AML-193 (cell line): ENCODE measurements around the gene TMSB10.

ENCODE experiments used
- DNase-seq, 2 experiments: peaks; one replicate each; lab custom pipeline; 2025; lab: John Stamatoyannopoulos, UW

The TMSB10 gene

GRCh38 chr2:84880395-84880644, 25.1 kb upstream of the TMSB10 start:
- no peak for DNase-seq

DNA sequence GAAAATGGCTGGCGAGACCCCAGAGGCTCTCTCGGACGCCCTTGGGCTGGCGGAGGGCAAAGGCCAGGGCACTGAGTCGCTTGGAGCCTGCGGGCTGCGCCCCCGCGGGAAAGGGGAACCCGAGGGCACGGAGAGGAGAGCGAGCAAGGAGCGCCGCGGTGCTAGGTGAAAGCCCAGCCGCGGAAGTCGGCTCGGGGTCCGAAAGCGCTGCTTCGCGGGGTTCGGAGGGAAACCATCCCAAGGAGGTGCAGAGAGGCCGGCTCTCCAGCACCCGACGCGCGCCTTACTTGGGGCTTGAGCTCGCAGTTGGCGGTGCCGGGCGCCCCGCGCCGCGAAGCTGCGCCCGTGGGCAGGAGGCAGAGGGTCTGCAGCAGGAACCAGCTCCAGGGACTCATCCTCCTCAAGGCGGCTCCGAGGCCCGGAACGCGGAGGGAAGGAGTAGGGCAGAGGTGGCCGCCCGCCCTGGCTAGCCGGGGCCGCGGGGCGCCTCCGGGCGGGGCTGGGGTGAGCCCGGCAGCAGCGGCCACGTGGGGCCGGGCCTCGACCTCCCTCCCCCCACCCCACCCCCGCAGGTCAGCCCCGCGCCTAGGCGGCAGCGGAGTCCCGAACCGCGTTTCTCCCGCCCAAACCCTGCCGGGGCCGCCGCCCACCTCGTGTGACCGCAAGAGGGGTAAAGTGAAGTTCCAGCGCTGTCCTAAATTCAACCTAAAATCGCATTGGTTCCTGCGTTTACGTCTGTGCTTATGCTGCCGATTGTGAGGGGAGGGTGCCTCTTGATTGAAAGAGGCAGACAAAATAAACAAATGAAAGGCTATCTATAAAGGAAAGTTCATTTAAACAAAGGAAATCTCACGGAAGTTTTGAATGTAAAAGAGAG, 24.6 kb upstream of the TMSB10 start, which contains the start of gene TRABD2A:
TRABD2A (minus strand) TSS at position 440 of the 877 bp plus-strand sequence; CDS start at position 395, 45 bp downstream.
- DNase-seq: peak in 1 of 2 experiments; percentile 24

- peak; percentile 71 to 83 for DNase-seq
Observed at GRCh38 chr2:84881581-84882413, 23.7 kb upstream of the TMSB10 start.

DNA sequence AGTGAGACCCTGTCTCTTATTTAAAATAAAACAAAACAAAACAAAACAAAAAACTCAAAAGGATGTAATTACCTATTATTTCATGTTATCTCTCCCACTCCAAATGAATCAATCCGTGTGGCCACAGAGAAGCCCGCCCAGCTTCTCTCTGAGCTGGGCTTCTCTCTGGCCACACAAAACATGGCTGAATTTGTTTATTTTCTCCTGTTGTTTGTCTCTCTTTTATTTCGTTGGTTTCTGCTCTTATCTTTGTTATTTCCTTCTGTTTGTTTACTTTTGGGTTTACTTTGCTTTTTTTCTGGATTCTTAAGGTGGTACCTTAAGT, 23.1 kb upstream of the TMSB10 start:
- DNase-seq: no peak

DNA sequence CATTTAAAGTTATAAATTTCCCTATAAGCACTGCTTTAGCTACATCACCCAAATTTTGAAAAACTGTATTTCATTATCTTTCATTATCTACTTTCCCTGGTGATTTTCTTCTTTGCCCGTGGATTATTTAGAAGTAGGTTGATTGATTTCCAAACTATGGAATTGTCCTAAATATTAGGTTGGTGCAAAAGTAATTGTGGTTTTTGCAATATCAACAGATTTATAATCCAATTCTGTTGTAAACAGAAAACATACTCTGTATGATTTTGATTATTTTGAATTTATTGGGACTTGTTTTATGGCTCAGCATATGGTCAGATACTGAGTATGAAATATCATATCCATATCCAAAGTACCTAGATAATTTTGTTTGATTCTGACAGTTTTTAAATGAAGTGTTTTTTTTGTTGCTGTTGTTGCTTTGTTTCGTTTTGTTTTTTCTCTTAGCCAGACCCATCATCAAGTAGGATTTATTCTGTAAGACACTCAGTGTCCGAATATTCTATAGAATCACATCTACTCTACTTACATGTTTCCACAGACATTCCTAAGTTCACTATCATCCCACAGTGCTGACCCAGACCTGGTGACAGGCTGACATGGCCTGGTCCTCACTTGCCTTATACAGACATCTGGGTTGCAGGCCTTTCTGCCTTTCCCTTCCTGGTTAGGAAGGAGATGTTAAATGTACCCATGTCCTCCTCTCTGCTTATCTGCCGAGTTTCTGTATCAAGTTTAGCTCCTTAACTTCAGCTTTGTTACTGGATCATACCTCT, 22.5 kb upstream of the TMSB10 start:
- DNase-seq: no peak

DNA sequence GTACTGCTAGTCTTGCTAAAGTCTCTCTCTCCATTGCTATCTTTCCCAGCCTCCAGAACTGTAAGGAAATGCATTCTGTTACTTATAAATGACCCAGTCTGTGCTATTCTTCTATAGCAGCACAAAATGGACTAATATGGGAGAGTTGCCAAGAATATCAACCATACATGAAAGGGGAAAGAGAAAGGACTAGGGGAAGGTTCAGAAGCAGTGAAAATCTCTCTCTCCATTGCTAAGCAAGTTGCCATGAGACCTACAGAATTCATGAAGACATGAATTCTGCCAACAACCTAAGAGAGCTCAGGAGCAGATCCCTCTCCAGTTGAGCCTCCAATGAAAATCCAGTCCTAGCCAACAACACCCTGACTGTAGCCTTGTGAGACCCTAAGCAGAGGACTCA, 21.0 kb upstream of the TMSB10 start:
- DNase-seq: no peak

GRCh38 chr2:84885111-84885510, 20.3 kb upstream of the TMSB10 start:
- no peak for DNase-seq

DNA sequence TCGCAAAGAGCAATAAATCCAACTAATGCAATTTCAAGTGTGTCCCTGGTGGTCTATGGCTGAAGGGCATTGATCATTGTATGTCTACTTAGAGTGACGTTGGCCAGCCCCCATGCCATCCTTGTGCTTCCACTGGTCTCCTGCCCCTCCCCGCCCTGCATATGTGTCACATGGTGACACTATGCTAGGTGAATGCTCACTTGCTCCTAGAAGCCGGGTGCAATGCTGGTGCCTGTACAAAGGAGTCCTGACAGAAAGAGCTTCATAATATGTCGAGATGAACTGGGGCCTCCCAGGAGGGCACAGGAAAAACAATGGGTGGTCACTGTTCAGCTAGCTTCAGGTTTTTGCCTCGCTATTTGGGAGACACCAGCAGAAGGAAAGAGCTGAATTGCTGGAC, 18.7 kb upstream of the TMSB10 start:
- no peak for DNase-seq

GRCh38 chr2:84888401-84889276, 16.8 kb upstream of the TMSB10 start:
- DNase-seq: peak; percentile 95

DNA sequence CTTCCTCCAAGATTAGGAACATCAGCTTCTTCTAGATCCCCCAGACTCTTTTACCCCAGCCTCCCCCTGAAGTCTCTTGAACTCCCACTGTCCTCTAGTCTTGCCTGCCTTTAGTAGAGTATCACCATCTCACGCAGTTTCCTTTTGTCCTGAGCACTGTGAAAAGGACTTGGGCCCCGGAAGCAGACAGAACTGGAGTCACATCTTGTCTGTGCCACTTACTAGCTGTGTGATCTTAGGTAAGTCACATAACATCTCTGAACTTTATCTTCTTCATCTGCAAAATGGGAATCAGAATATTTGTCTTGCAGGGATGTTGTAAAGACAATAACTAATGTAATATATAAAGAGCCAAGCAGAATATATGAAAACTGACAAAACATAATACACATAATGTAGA, 16.1 kb upstream of the TMSB10 start:
- no peak for DNase-seq

DNA sequence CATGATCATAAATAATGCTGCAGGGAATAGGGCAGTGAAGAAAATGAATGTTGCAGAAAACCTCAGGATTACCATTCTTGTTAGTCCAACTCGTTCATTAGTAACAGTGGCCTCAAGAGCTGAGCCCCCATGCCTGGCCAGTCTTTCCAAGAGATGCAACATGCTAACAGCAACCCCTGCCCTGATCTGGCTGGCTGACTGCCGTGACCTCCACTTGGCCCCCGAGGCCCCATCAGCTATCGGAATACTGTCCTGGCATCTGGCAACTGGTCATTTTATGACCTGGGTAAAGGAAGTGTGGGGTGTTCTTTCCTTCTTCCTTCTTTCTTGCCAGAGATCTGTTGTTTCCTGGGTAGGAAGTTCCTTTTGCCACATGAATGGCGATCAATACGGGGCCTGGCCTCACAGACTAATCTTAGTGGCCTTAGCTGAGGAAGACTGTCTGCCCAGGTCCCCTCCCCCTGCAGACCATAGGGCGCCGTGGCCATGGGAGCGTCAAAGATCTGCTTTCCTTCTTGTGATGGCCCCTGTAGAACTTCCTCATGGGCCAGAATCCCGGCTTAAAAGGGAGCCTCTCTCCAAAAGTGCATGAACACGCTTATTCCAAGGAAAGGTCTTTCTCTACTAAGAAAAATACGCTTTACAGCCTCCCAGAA, 14.0 kb upstream of the TMSB10 start:
- no peak for DNase-seq

- no peak for DNase-seq
Observed at GRCh38 chr2:84894131-84894586, 11.3 kb upstream of the TMSB10 start.

DNA sequence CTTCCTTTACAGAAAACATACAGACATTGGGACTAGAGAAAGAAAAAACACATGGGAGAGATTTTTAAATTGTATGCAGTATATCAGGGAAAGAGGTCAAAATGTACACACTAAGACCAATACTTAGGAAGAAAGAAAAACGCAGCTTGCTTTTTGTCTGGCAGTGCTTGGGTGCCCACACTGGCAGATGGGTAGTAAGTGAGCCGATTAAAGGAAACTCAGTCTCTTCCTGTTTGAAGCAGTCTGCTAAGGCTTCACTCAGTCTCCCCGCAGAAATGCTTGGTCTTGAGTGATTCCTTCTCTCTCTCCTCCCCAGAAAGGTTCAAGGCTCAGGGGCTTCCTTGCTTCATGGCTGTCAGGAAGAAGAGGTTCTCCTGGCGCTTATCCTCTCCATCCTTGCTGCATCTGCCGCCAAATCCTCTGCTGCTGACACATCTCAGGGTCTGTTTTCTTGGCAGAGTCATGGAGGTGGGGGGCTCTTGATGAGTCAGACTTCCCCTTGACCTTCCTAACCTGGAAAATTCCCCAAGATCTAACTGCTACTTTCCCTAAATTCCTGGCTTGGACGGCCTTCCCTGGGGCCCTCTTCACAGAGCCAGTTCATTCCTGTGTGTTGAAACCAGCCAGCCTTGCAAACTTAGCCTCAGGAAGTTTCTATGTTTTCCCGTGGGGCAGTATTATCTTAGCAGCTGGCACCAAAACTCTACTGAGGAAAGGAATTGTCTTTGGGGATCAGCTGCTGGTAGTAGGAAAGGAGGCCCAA, 10.5 kb upstream of the TMSB10 start:
- DNase-seq: no peak

- DNase-seq: no peak
Observed at GRCh38 chr2:84896567-84896966, 8.9 kb upstream of the TMSB10 start.

GRCh38 chr2:84897773-84898172, 7.7 kb upstream of the TMSB10 start:
- no peak for DNase-seq

GRCh38 chr2:84899304-84900204, 5.9 kb upstream of the TMSB10 start:
- no peak for DNase-seq

DNA sequence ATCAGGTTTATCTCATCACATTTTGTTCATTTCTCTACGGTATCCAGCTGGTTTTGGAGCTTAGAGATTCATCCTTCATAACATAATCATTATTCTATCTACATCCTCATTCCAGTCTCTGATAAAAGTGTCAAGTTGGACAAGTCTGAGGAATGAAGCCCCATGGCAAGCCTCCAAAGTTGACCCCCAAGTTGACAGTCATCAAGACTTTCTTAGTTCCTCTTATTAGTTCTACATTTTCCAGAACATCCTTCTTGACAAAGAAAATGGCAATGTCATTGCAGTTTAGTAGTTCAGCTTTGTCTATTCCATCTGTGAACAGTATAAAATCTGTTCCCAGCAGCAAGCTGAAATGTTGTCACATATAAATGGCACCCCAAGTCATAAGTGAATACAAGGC, 4.5 kb upstream of the TMSB10 start:
- DNase-seq: peak in 1 of 2 experiments; percentile 10

DNA sequence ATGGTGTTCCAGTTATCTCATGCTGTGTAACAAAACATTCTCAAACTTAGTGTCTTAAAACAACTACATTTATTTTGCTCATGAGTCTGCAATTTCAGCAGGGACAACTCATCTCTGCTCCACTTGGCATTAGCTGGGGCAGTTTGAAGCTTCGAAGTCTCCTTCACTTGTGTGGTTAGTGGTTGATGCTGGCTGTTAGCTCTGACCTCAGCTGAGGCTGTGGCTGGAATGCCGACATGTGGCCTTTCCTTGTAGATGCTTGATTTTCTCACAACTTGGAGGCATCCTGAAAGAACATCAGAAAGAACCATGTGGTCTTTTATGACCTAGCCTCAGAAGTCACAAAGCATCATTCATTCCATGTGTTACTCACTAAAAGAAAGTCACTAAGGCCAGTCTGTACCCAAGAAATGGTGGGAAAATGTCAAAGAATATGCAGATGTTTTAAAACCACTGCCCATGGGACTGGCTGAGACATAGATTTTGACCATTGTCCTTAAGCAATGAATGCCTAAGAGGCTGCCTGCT, 3.8 kb upstream of the TMSB10 start:
- DNase-seq: no peak

- DNase-seq: no peak
Observed at GRCh38 chr2:84902526-84902925, 2.9 kb upstream of the TMSB10 start.
